CD4-positive, alpha-beta T cell treated with Interleukin-12 subunit alpha and Interleukin-12 subunit beta, for 1 hour (primary cell): ENCODE measurements around the gene TMEM234.
A peak's percentile ranks its signal among the peaks of the same experiment; 100 is the strongest.
"Not testable (repeated sequence)": the region's sequence is repeated elsewhere in the genome, so short reads cannot be mapped to it uniquely, and the experiment has no call there.

Experiments
- DNase-seq: peaks from one replicate; pipeline ENCODE4 v3.0.0-alpha.2; 2020

The TMEM234 gene

DNA sequence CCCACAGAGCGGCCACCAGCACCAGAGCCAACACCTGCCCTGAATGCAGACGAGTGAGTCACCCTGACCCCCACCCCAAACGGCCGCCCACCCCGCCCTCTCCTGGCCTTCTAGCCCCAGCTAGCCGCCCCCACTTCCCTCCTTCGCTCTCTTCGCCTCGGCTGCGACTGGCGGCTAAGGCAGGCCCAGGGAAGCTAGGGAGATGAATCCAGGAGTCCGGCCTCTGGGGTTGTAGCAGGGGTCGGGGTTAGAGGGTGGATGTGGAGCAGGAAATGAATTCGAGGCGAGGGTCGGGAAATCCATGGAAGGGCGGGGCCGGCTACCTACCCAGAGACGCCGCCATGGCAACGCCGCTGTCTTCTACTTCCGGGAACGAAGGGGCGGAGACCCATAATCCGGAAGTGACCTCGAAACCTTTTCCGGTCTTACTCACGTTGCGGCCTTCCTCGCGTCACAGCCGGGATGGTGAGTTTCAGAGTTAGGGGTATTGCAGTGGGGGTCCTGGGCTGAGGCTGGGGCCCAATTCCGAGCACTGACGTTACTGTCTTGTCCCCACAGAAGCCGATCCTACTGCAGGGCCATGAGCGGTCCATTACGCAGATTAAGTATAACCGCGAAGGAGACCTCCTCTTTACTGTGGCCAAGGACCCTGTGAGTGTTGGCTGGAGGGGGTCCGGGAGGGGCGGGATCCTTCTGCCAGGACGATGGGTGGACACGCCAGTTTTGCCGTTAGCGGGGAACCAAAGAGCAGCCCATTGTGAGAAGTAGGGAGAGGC, at the start of gene TMEM234, which contains the start of gene EIF3I:
Gene TMEM234 (minus strand): TSS at position 374 of the 776 bp plus-strand sequence. CDS start 31 bp downstream, at position 343.
Gene EIF3I (plus strand): TSS at position 428 of the 776 bp plus-strand sequence. CDS start 35 bp downstream, at position 463.
- DNase-seq: peak; percentile 93

DNA sequence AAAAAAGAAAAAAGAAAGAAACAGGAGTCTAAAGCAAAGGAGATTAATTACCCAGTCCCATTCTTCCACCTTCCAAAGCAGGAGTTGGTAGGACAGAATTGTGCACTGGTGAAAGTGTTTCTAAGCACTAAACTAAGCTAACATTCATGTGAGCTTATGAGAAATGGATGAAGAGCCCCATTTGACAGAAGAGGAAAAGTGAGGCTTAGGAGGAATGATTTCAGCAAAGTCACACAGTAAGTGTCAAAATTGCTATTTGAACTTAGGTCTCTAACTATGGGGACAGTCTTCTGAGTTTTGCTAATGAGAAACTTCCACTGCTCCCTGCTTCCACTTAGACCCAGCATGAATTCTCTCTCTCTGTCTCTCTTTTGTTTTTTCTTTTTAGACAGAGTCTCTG, 47.6 kb upstream of the TMEM234 start:
- DNase-seq: no peak

DNA sequence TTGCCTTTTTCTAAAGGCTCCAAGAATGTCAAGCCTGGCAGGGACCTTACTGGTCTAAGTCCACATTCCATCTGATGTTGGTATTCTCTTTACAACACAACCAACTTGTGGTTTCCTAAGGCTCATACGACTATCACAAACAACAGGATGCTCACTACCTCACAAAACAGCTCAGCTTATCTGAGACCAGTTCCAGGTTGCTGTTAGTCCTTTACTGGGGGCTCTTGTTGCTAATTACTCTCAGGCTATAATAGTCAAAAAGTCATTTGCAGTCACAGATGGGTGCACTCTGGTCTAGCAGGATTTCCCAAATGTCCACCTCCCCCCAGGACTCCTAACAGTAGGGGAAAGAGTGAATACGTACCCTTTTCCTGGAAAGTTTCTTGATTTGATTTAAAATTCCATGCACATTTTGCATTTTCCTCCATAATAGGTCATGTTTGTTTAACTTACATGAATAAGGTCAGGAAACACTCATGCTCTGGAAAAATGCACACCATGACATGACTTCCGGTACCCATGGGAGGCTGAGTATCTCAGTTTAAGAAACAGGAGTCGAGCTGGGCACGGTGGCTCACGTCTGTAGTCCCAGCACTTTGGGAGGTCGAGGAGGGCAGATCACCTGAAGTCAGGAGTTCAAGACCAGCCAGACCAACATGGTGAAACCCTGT, 44.9 kb upstream of the TMEM234 start:
- DNase-seq: peak; percentile 47

DNA sequence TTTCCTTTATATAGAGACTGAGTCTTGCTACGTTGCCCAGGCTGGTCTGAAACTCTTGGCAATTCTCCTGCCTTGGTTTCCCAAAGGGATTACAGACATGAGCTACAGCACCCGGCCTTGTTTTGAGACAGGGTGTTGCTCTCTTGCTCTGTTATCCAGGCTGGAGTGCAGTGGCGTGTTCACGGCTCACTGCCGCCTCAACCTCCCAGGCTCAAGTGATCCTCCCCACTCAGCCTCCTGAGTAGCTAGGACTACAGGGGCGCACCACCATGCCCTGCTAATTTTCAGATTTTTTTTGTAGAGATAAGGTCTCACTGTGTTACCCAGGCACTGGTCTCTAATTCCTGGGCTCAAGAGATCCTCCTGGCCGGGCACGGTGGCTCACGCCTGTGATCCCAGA, 43.7 kb upstream of the TMEM234 start:
- no peak for DNase-seq

DNA sequence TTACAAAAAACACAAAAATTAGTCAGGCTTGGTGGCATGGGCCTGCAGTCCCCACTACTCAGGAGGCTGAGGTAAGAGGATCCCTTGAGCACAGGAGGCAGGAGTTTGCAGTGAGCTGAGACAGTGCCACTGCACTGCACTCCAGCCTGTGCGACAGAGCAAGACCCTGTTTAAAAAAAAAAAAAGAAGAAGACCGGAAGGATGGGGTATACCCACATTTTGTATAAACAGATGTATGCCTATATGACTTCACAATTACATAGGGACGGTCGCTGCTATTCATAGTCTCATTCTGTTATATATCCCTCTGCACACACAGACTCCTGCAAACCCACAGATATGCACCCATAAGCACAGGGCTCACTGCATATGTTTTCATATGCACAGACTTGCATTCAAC, 41.6 kb upstream of the TMEM234 start:
- peak; percentile 25 for DNase-seq

DNA sequence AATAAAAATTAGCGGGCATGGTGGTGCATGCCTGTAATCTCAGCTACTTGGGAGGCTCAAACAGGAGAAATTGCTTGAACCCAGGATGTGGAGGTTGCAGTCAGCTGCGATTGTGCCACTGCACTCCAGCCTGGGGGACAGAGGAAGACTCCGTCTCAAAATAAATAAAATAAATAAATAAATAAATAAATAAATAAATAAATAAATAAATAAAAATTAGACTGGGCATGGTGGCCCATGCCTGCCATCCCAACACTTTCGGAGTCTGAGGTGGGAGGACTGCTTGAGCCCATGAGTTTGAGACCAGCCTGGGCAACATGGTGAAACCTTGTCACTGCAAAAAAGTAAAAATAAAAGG, 41.1 kb upstream of the TMEM234 start:
- not testable (repeated sequence) for DNase-seq

DNA sequence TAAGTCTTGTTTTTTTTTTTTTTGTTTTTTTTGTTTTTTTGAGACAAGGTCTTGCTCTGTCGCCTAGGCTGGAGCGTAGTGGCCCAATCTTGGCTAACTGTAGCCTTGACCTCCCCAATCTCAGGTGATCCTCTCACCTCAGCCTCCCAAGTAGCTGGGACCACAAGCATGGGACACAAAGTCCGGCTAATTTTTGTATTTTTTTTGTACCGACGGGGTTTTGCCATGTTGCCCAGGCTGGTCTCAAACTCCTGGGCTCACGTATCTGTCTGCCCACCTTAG, 35.0 kb upstream of the TMEM234 start:
- no peak for DNase-seq

DNA sequence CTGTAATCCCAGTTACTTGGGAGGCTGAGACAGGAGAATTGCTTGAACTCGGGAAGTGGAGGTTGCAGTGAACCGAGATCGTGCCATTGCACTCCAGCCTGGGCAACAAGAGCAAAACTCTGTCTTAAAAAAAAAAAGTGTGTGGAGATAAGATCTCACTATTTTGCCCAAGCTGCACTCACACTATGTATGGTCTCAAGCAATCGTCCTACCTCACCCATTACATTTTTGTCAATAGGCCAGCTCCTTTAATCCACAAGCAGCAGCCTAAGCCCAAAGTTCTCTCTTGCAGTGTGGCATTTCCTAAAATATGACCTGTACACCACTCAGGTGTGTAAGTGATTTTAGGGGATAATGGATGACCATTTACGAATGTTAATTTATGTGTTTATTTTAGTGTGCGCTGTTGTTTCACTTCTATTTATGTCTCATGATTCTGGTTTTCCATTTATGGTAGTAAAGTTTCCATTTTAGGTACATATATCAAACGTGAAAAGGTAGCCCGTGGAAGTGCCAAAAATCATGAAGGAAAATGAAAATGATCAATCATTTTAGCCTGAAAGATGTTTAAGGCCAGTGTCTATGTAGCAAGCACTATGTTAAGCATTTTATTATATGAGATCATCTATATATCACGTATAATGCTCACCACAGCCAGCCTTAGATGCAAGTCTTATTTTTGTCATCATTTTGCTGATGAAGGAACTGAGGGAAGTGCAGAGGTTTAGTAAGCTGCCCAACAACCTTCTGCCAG, 34.5 kb upstream of the TMEM234 start:
- peak; percentile 38 for DNase-seq

DNA sequence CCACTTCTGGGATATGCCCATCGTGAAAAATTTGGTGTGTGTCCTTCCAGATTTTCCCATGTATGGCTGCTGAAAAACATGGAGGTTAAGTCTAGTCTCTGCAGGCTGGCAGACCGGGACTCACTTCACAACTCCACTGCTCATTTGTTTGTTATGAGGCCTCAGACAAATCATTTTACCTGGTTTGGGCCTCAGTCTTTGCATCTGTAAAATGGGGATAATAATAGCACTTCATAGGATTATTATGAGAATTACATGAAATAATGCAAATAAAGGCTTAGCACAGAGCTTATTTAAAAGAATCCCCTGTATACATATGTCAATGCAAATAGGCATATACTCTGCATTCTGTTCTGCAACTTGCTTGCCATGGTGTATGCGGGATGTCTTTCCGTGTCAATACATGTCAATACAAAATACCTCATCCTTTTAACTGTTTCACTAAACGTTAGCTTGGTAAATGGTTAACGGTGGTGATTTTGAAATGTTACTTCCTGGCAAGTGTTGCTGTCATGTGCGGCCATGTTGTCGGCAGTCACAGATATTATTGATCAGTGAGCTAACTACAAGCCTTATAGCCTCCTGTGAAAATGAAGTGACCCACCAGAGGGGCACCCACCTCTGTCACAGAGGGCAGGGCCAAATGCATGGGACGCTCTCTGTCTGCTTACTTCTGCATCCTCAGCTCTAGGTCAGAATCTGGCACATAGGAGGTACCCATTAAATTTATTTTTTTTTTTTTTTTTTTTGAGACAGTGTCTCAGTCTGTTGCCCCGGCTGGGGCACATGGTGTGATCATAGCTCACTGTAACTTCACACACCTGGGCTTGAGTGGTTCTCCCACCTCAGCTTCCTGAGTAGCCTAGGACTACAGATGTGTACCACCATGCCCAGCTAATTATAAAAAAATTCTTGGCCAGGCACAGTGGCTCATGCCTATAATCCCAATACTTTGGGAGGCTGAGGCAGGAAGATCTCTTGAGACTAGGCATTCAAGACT, 33.2 kb upstream of the TMEM234 start:
- DNase-seq: peak; percentile 47

DNA sequence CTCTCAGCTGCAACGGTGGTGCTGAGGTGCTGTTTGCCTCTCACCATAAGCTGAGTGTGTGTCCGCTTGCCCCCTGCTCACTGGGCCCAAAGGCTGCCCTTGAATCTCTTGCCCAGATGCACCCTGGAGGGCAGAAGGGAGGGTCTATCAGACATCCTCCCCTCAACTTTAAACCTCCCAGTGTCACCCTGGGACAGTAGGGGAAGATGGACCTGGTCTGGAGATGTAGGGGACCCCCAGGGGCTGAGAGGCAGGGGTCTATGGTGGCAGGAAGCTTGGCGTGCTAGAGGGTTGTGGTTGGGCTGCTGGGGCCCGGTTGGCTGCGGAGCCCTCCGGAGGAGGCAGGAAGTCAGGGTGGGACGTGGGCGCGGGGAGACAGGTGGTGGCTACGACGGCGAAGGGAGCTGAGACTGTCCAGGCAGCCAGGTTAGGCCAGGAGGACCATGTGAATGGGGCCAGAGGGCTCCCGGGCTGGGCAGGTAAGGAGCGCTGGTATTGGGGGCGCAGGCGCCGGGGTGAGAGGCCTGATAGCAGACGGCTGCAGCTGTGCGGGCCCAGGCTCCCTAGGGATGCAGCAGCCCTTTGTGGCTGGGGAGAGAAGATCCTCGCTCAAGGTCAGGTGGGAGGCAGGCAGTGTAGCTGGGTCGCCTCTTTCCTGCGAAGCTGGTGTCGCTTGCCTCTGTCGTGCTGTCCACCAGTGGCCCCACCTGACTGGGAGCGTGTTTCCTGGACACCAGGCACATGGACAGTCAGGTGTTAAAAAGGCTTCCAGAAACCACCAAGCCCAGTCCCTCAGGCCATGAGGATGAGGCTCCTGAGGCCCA, 29.0 kb upstream of the TMEM234 start, which contains the start of gene LCK:
Gene LCK (plus strand): TSS at position 373 of the 824 bp plus-strand sequence. CDS start 23,065 bp downstream, outside the sequence.
- peak; percentile 65 for DNase-seq

DNA sequence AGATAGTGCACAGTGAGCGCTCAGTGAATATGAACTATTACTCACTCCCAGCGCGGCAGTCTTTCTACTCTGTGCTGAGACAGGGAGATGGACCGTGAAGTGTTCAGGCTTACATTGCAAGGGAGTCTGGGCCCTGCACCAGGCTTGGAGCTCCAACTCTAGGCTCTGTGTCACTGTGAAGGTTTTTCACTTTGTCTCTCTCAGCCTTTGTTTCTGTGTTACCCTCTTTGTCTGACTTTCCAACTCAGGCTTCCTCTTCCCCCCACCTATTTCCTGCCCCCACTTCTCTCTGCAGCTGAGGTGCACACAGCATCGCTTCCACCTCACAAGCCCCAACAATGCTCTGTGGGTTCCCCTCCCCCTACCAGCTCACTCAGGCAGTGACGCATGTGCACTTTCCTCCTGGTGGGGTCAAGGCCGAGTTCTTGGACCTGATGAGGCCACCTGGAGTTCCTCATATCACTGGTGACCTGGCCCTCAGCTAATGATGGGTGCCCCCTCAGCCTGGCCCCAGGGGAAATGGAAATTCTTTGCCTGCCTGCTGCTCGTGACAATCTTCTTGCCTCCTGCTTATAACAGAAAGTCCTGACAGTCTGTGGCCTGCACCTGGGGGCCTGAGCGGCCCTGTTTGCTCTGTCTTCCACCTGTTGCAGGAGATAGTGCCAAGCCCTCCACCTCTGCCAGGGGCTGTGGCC, 27.8 kb upstream of the TMEM234 start:
- peak; percentile 89 for DNase-seq

DNA sequence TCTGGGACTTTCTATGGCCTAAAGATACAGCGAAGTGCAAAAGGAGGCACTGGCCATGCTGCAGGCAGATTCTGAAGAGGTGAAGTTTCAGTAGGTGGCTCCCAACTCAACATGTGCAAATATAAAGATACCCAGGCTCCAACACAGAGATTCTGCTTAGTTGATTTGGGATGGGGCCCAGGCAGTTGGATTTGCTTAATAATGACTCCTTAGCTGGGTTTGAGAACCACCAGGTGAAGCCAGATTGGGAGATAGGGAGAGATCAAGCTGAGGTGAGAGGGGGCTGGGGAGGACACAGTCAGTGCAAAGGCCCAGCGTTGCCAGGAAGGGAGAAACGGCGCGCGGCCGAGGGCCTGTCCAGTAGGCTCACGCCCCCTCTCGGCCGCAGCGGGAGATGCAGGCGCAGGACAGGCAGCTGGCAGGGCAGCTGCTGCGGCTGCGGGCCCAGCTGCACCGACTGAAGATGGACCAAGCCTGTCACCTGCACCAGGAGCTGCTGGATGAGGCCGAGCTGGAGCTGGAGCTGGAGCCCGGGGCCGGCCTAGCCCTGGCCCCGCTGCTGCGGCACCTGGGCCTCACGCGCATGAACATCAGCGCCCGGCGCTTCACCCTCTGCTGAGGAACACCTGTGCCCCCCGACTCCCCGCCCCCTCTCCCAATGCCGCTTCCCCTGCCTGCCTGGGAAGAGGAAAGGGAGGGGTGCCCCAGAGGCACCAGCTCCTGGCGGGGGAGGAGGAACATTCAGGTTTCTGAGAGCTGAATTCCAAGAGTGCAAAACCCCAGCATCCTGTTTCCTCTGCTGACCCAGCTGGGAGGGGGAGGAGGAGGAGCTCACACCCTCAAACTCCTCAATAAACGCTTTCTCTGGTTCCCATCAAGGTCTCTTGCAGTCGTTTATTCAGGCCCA, 26.1 kb upstream of the TMEM234 start:
- DNase-seq: peak; percentile 80

DNA sequence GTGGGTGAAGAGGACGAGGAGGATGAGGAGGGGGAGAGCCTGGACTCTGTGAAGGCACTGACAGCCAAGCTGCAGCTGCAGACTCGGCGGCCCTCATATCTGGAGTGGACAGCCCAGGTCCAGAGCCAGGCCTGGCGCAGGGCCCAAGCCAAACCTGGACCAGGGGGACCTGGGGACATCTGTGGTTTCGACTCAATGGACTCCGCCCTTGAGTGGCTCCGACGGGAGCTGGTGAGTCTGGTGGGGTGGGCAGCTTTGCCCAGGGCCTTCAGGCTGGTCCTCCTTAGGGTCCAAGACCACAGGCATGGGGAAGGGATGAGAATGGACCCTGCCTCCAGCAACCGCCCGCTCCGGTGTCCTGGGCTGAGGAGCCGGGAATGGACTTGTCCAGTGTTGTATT, 25.3 kb upstream of the TMEM234 start:
- no peak for DNase-seq

DNA sequence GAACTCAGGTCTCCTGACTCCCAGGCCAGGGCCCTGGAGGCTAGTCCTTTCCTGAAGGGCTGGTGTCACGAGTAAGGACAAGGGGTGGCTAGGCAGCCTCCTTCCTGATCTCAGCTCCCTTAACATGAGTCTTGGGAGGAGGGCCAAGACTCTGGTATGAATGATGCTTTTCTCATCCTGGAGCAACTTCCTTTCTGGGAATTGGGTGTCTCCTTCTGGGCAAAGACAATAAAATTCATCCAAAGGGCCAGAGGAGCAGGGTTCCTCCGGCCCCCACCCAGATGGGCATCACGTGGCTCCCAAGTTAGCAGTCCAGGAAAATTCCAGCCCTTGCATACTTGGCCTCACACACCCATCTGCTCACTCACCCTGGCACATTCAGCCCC, 24.7 kb upstream of the TMEM234 start, which contains the start of gene FAM167B:
Gene FAM167B (plus strand): TSS at position 335 of the 386 bp plus-strand sequence. CDS start 200 bp downstream, outside the sequence.
- DNase-seq: no peak

DNA sequence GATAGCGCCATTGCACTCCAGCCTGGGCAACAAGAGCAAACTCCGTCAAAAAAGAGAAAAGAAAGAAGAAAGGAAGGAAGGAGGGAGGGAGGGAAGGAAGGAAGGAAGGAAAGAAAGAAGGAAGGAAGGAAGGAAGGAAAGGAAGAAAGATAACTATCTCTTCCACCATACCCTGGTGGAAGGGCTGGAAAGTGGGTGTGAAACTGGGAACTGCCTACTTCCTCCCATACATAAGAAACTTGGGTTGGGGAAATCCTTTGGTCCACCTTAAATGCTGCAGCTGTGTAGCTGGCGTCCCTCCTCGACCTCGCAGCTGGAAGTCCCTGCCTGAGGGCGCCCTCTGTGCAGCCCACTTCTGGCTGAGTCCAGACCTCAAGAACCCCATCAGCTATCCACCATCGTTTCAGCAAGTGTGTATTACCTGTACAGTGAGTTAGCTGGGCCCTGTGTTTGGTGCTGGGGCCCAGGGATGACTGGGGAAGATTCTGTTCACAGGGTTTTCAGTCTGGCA, 20.2 kb upstream of the TMEM234 start:
- DNase-seq: no peak

DNA sequence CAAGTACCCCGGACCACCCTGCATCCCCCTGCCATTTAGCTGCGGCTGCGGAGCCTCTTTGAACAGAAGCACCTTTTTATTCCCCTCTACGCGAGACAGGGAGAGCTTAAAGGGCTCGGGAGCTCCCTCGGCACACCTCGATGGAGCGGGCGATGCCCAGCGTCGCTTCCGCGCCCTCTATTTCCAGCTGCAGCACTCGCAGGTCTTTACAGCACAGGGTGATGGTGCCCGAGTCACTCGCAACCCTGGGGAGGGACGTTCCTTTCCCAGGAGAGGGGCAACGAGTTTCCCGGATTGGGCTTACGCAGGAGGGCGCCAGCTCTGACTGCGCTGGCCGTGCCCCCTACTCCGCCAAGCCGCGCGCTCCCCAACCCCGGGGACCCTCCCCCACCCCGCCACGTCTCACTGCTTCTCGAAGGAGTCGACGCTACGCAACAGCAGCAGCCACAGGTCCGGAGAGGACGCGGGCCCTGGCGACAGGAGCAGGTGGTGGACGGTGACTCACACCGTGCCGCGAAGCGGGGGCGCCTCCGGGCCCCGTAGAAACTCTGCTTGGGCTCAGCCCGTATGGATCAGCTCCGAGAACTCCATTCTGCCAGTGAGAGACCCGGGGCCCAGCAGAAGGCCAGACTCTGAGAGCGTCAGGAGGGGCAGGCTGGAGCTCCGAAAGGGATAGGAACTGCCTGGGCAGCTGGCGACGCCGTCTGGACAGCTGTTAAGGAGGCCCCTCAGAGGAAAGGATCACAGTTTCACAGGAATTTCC, 19.0 kb upstream of the TMEM234 start:
- peak; percentile 42 for DNase-seq

DNA sequence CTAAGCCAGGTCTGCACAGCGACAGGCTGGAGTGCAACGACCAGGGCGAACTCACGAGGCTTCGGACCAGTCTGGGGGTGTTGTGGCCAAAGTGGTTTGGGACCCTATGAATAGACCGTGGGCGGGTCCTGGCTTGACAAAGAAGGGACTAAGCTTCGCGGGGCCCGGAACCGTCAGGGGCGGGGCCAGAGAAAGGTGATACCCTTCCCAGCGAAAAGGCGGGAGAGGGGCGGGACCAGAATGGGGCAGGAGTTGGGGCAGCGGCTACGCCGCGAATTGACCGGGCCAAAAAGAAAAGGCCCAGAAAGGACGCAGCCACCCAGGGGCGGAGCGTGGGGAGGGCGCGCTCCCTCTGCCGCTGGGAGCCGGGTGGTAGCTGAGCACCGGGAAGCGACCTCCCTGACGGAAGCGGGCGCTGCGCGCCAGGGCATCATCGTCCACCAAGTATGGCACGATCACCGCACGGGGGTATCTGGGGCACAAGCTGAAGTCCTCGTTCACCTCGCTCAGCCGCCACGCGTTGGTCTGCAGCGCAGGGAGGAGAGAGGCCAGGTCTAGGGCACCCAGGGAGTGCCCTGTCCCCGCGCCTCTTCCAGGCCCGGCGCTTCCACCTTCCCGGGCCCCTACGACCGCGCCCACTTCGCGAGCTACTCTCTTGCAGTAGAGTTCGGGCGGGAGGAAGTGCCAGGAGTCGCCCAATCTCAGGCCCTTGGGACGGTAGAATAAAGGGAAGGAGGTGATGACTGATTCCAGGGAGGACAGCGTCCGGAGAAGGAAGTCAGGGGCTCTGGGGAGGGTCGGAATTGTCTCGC, 18.2 kb upstream of the TMEM234 start:
- peak; percentile 70 for DNase-seq

DNA sequence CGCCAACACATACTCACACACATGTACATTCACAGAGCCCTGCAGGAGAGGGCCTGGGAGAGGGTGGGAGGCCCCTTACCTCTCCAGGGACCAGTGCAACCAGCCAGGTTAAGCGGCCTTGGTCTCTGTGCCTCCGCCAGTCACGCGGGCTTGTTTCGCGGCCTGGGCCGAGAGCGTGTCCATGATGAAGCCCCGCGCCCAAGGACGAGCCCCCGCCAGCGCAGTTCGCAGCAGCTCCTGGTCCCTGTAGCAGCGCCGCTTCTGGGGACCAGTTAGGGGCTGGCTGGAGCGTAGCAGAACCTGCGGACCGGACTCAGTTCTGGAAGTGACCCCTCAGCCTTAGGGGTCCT, 17.6 kb upstream of the TMEM234 start:
- no peak for DNase-seq
